Osteocyte (in vitro differentiated cells): Measurements from ENCODE around the gene PLCG2. TPM values are rescaled to one million over a fixed set of nuclear protein-coding genes. Genes with fewer than 3 reads are reported as not detected.
"Not testable (repeated sequence)": the region's sequence is repeated elsewhere in the genome, so short reads cannot be mapped to it uniquely, and the experiment has no call there.

Experiments used
- DNase-seq: peaks from one replicate; pipeline ENCODE4 v3.0.0; 2021; ENCODE audit warnings: mixed read lengths; ENCODE audit not compliant: unreplicated experiment; ENCODE audit errors: extremely low spot score
- H3K27ac Mint-ChIP-seq: one replicate; pipeline ENCODE4 v1.8.0; 2021; ENCODE audit warnings: mild to moderate bottlenecking, mixed read lengths; ENCODE audit not compliant: unreplicated experiment
- H3K27me3 Mint-ChIP-seq: one replicate; pipeline ENCODE4 v1.8.0; 2021; ENCODE audit warnings: mixed read lengths; ENCODE audit not compliant: unreplicated experiment
- H3K36me3 Mint-ChIP-seq: one replicate; pipeline ENCODE4 v1.8.0; 2021; ENCODE audit warnings: mixed read lengths; ENCODE audit not compliant: unreplicated experiment
- H3K4me1 Mint-ChIP-seq: one replicate; pipeline ENCODE4 v1.8.0; 2021; ENCODE audit warnings: mixed read lengths; ENCODE audit not compliant: unreplicated experiment
- H3K4me3 Mint-ChIP-seq: one replicate; pipeline ENCODE4 v1.8.0; 2021; ENCODE audit warnings: mild to moderate bottlenecking, moderate library complexity, mixed read lengths; ENCODE audit not compliant: unreplicated experiment
- H3K9me3 Mint-ChIP-seq: one replicate; pipeline ENCODE4 v1.8.0; 2021; ENCODE audit warnings: mixed read lengths; ENCODE audit not compliant: unreplicated experiment
- CTCF ChIP-seq: fragments of 200-600 bp; sonication (generic); IDR thresholded peaks from 2 replicates; pipeline ENCODE4 v1.5.0; 2021; ENCODE audit warnings: antibody characterized with exemption, mild to moderate bottlenecking, moderate library complexity
- total RNA-seq: library from RNA; stranded (reverse); gene quantifications from 2 replicates; pipeline ENCODE4 v1.2.1, GENCODE V29; 2021

PLCG2 gene
- total RNA-seq, 1 donor from 2014 or later = not detected

- Mint-ChIP-seq H3K9me3 (no peaks in the 10 kb centered on the region), H3K4me1 (no peaks in the 10 kb centered on the region), H3K4me3 (no peak overlapping the region), H3K27me3 (peaks cover 9% of the 10 kb centered on the region), H3K27ac (no peak overlapping the region), H3K36me3 (no peaks in the 10 kb centered on the region)
- no peak for DNase-seq
- TF ChIP-seq CTCF = no peak
Measured at GRCh38 chr16:81755915-81756614, 23.0 kb upstream of the PLCG2 start.

- Mint-ChIP-seq H3K4me1 (no peaks in the 10 kb centered on the region), H3K9me3 (no peaks in the 10 kb centered on the region), H3K4me3 (no peak overlapping the region), H3K27me3 (peaks cover 9% of the 10 kb centered on the region), H3K36me3 (no peaks in the 10 kb centered on the region), H3K27ac (no peak overlapping the region)
- no peak for TF ChIP-seq CTCF
- no peak for DNase-seq
Measured at GRCh38 chr16:81756615-81757356, 22.3 kb upstream of the PLCG2 start.

GRCh38 chr16:81758376-81758775, 20.7 kb upstream of the PLCG2 start:
- no peak overlapping the region for H3K27ac Mint-ChIP-seq
- peaks cover 9% of the 10 kb centered on the region for H3K27me3 Mint-ChIP-seq
- no peaks in the 10 kb centered on the region for H3K36me3 Mint-ChIP-seq
- TF ChIP-seq CTCF = no peak
- H3K4me1 Mint-ChIP-seq = no peaks in the 10 kb centered on the region
- no peak for DNase-seq
- no peak overlapping the region for H3K4me3 Mint-ChIP-seq
- H3K9me3 Mint-ChIP-seq = no peaks in the 10 kb centered on the region

GRCh38 chr16:81762322-81762721, 16.8 kb upstream of the PLCG2 start:
- H3K9me3 Mint-ChIP-seq, H3K27ac Mint-ChIP-seq, H3K4me1 Mint-ChIP-seq, H3K36me3 Mint-ChIP-seq, H3K4me3 Mint-ChIP-seq, DNase-seq: not testable (repeated sequence)
- peaks cover 25% of the 10 kb centered on the region for H3K27me3 Mint-ChIP-seq

- Mint-ChIP-seq H3K36me3 (no peaks in the 10 kb centered on the region), H3K4me1 (no peaks in the 10 kb centered on the region), H3K9me3 (no peaks in the 10 kb centered on the region), H3K4me3 (no peak overlapping the region), H3K27ac (no peak overlapping the region), H3K27me3 (peaks cover 22% of the 10 kb centered on the region)
- peak; percentile 89 for DNase-seq
- no peak for TF ChIP-seq CTCF
Measured at GRCh38 chr16:81765111-81765919, 13.8 kb upstream of the PLCG2 start.
